GM10266 (cell line): Measurements from ENCODE around the gene FRRS1L.
A peak's percentile ranks its signal among the peaks of the same experiment; 100 is the strongest.

Source experiments
- DNase-seq: peaks from one replicate; pipeline ENCODE4 v3.0.0; 2012; ENCODE audit errors: extremely low spot score
- TF ChIP-seq, protein P1 (sequence below): IDR thresholded peaks from 2 replicates; pipeline ENCODE4 v1.5.1; 2012; ENCODE audit warnings: mild to moderate bottlenecking, low read depth; ENCODE audit not compliant: control insufficient read depth, insufficient read depth; ENCODE audit errors: missing control alignments

The FRRS1L gene

DNA sequence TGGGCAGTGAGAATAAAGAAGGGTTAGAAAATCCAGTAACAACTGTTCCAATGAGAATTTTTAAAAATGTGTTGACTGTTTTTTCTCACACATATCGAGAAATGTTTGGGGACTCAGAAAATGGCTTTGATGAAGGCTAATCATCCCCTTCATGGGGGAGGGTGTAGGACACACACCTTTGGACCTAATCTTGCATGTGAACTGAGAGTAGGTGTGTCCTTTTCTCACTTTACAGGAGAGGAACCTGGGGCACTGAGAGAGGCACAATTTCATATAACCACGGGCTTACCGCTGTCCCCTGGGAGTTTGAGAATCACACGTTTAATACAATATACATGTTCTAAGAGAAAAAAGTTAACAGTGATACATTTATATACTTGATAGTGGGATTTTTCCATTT, 17.3 kb downstream of the FRRS1L start:
- TF ChIP-seq, protein P1, sequence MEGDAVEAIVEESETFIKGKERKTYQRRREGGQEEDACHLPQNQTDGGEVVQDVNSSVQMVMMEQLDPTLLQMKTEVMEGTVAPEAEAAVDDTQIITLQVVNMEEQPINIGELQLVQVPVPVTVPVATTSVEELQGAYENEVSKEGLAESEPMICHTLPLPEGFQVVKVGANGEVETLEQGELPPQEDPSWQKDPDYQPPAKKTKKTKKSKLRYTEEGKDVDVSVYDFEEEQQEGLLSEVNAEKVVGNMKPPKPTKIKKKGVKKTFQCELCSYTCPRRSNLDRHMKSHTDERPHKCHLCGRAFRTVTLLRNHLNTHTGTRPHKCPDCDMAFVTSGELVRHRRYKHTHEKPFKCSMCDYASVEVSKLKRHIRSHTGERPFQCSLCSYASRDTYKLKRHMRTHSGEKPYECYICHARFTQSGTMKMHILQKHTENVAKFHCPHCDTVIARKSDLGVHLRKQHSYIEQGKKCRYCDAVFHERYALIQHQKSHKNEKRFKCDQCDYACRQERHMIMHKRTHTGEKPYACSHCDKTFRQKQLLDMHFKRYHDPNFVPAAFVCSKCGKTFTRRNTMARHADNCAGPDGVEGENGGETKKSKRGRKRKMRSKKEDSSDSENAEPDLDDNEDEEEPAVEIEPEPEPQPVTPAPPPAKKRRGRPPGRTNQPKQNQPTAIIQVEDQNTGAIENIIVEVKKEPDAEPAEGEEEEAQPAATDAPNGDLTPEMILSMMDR: no peak
- DNase-seq: no peak

DNA sequence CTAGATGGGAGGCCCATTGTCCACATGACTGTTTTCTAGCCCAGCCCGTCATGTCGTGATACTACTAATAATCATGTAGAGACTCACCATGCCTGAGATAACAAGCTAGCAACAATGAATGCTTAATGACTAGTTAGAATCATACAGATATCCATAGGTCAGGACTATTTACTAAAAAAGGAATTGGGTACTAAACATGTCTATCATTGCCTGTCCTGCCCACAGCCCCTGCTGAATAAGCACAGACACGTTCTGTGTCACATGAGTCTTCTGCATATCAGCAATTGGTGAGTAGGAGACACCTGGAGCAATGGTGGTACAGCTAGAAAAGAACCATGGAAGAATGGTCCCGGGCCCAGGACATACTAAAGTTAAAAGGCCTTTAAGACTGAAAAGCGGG, 18.0 kb downstream of the FRRS1L start:
- DNase-seq: no peak
- TF ChIP-seq, protein P1: no peak

DNA sequence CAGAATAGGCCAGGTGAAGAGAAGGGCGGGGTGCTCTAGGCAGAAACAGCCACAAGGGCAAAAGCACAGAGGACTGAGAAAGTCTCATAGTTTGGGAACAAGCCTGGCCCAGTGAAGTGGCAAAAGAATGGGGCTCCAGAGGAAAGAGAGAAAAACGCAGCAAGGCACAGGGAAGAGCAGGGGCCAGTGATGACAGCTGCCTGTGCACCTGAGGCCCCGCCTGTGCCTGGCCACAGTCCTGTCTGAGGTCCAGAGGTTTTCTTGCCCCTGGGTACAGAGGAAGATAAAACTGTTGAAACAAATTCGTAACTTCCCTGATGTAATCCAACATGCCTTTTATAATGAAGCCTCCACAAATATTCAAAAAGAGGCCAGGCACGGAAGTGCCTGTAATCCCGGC, 22.0 kb downstream of the FRRS1L start:
- TF ChIP-seq, protein P1: no peak
- DNase-seq: no peak

DNA sequence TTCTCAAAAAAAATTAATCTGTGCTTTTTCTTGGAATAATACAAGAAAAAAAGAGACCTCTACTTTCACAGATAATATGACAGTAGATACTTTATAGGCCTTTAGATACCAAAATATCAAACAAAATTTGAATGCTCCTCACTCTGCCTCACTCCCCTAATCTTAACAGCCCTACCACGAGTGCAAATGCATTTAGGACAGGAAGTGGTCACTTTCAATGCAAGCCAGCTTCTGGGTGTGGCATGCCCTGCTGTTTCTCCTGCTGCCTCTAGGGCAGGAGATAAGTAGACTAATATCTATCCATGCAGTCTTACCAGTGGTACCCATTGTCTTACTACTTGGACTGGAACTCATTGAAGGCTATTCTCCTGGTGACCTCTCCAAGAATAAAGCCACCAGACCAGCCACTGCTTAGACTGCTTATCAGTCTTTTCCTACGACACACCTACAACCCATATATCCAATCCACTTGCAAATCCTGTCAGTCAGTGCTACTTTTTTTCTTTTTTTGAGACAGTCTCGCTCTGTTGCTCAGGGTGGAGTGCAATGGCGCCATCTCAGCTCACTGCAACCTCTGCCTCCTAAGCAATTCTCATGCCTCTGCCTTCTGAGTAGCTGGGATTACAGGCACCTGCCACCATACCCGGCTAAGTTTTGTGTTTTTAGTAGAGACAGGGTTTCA, 23.0 kb downstream of the FRRS1L start:
- TF ChIP-seq, protein P1: peak; percentile 24

DNA sequence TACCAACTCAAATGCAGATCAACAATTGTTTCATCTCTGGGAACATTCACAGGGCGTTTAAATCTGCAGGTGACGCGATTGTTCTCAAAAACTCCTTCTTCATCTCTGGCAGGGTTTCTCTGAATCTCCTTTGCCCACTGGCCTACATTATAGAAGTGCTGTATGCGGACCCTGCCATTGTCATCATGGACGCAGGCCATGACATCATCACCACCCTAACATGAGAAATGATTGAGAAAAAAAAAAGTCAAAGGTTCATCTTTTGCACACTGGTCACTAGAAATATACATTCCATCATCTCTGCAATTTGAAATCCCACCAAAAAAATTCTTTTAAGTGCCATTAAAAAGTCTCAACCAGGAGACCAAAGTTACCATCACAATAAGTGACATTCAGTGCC, 25.7 kb downstream of the FRRS1L start:
- no peak for DNase-seq
- TF ChIP-seq, protein P1: no peak

More for the DNA sequence above, 23.0 kb downstream of the FRRS1L start:
- DNase-seq: peak; percentile 42

DNA sequence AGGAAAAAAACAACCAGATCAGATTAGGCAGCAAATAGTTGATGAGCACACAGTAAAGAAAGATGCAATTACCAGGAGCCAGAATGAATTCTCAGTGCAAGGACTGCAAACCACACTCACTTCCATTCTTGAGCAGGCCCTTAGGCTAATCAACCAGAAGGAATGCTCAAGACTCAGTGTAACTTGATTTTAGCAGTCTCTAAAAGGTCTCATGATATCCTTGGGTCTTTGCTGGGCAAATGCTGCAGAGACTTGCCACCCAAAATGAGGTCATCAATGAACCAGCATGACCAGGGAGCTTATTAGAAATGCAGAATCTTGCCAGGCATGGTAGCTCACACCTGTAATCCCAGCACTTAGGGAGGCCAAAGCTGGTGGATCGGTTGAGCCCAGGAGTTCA, 27.2 kb downstream of the FRRS1L start:
- TF ChIP-seq, protein P1: no peak
- no peak for DNase-seq

DNA sequence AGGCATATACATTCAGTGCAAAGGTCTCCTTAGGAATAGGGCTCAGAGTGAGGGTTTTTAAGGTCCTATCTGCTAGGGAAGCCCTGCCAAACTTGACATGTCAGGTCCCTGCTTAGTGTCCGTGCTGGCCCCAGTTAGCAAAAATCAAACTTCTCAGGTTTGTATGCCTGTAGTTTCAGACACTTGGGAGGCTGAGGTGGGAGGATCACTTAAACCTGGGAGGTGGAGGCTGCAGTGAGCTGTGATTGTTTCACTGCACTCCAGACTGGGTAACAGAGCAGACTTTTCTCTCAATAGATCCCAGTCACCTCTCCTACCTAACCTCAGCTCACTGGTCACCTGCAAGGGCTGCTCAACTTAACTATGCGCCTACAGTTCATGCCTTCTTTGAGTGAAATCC, 28.6 kb downstream of the FRRS1L start:
- no peak for DNase-seq
- TF ChIP-seq, protein P1: no peak
